GM21390 (cell line): ENCODE data around the gene LGR5.
A peak's percentile ranks its signal among the peaks of the same experiment; 100 is the strongest.
"Not testable (repeated sequence)": the region's sequence is repeated elsewhere in the genome, so short reads cannot be mapped to it uniquely, and the experiment has no call there.

Experiments used
- ATAC-seq: cut with Tn5 transposase; IDR thresholded peaks from one replicate; pipeline ENCODE4 v1.9.1; 2021; ENCODE audit not compliant: unreplicated experiment

Gene LGR5

DNA sequence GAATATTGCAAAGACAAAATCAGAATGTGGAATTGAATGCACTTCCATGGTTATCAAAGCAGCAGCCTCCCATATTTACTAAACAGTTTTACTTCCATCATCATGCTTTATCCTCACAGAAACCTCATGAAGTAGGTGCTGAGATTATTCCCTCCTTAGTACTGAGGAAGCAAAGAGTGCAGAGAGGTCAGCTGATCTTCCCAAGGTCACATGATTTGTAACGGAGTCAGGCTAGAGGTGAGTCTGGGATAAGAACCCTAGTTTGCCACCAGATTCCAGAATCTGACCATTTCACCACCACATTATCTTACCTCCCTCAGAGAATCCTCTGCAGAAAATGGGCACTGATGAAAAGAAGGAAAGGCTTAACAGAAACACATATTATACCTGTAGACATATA is 102.0 kb downstream of the LGR5 start:
- ATAC-seq, result no peak

DNA sequence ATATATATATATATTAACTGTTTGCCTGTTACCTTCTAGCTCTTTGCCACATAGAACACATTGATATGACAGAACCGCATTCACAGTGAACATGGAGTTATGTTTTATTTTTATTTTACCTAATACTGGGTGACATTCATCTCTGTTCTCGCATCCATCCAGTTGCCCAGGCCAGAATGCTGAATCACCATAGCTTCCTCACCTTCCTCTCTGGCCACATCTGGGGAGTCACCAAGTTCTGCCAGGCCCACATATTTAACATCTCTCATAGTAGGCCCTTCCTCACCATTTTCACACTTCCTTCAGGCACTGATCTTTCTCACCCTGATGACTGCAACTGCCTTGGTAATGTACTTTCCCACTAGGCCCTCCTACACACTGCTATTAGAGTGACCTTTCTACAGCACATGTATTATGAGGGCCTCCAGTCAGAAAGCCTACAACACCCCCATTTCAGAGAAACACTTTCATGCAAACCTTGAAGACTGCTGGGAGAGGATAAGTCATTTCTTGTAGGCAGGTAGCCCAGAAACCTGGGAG is 106.8 kb downstream of the LGR5 start:
- peak; percentile 46 for ATAC-seq

DNA sequence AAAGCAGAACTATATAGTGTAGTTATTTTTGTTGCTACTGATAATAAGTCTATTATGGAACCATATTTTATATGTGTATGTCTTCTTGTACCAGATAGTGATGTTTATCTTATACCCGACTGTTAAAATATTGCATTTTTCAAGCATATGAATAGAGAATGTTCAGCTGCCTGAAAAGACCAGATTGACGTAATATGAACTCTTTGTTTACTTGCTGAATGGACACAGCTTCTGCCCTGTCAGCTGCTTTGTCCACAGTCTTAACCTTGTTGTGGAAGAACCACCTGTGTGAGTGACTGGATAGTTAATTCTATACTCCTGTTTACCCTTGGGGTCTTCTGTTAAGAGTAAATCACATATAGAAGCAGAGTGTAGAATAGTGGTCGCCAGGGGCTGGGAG is 109.3 kb downstream of the LGR5 start:
- ATAC-seq, result no peak

- no peak for ATAC-seq
Measured at GRCh38 chr12:71551529-71551928, 111.9 kb downstream of the LGR5 start.

- no peak for ATAC-seq
Measured at GRCh38 chr12:71552728-71553501, 113.3 kb downstream of the LGR5 start.

GRCh38 chr12:71555191-71555590 is 115.6 kb downstream of the LGR5 start:
- no peak for ATAC-seq

- ATAC-seq, result not testable (repeated sequence)
Measured at GRCh38 chr12:71555789-71556188, 116.2 kb downstream of the LGR5 start.

DNA sequence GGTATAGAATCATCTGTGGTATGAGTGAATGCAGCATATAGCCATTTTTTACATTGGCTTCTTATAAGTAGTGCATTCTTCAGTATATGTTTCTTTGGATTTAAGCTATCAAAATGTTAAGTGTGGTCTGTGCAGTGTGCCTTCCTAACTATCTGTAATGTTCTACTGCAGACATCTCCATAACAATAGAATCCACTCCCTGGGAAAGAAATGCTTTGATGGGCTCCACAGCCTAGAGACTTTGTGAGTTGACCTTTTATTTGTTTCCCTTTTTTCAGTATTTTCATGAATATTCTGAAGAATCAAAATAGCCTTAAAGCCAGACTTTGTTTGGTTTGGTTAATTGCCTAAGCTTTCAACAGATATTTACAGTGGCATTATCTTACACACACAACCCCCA is 116.8 kb downstream of the LGR5 start:
- no peak for ATAC-seq

DNA sequence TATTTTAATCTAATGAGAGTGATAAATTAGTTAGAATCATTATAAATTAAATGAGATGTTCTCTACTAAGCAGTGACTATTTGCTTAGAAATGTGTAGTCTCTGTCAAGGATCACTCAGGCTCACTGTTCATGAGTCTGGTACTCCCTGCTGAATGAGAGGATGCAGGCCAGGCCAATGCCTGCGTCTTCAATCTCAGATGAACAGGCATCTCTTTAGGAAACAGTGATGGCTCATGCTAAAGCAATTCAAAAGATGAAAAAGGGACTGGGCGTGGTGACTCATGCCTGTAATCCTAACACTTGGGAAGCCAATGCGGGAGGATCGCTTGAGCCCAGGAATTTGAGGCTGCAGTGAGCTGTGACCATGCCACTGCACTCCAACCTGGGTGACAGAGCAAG is 117.3 kb downstream of the LGR5 start:
- no peak for ATAC-seq

- no peak for ATAC-seq
Measured at GRCh38 chr12:71558445-71558844, 118.8 kb downstream of the LGR5 start.

DNA sequence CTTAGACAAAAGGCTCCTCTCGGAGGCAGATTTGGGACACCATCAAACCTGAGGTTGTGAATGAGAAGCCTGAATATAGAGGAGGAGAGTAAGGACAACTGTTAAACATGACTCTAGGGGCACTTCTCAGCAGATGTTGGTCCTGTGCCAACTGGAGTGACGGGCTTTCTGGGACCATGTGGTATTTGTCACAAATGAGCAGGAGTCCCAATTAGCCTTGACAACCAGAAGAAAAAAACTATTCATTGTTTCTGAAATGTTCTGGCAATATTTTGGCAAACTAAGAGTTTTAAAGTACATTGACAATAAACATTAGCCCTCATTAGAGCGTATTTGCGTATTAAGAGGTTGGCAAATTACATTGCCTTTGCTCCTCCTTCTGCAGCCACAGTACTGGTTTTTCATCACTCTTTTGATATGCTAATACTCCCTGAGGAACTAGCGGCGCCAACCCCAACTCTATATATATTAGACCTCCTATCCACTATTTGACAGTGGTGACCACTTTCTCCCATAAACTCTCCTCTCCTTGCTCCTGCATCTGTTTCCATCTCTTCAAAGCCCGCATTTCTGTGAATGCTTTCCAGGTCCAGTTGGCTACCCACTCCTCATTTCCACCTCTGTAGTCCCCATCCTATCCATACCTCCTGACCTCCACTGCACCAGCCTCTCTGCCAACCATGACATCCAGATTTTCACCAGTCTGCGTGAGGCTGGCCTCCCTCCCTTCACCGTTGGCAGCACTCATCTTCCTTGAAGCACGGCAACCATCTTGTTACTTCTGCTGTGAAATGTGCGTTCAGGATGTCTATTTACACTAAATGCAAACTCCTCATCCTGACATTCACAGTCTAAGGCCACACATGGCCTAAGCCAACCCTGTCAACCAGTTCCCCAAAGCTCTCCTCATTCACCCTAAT is 123.3 kb downstream of the LGR5 start:
- ATAC-seq, result no peak

DNA sequence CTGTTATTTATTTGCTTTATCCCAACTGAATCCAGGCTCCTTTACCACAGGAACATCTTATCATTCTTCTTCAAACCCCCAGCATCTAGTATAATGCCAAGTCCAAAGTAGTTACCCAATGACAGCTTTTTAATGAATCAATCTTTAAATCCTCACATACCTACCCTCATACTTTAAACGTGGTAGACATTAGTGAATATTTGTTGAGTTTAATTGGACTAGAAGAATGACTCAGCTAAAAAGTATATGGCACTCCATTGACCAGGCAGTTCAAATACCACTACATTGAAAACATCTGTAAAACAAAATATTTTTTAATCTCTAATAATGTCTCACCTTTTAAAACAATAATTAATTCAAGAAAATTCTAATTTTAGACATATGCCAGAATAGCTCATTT is 125.9 kb downstream of the LGR5 start:
- no peak for ATAC-seq

DNA sequence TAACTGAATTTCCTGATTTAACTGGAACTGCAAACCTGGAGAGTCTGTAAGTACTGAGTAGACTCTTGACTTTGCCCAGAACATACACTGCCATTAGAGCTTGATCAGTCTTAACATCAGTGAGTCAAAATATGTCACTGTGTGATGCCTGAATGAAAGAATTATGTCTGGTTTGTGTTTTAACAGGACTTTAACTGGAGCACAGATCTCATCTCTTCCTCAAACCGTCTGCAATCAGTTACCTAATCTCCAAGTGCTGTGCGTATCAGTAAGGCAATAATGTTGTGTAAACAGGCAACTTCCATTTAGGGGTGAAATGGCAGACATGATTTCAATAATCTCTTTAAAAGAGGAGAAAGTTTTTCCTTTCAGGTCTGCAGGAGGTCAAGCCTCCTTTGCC is 127.1 kb downstream of the LGR5 start:
- ATAC-seq, result no peak

DNA sequence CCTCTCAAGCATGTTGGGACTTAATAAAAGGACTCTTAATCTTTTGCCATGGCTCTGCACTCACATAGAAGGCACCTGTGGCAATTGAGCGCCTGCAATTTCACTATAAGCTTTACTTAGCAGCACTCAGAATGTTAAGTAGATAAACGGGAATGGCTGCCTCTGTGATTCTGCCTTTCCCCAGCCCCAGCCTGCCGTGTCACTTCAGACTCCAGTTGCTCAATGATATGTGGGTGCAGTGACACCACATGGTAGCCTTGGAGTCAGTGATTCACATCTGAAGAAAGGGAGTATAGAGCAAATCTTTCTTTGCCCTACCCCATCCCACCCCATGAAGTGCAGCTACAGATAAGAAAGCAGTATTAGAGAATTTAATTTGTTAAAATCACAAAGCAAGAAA is 127.9 kb downstream of the LGR5 start:
- ATAC-seq, result no peak

- ATAC-seq, result not testable (repeated sequence)
Measured at GRCh38 chr12:71569885-71570284, 130.3 kb downstream of the LGR5 start.

DNA sequence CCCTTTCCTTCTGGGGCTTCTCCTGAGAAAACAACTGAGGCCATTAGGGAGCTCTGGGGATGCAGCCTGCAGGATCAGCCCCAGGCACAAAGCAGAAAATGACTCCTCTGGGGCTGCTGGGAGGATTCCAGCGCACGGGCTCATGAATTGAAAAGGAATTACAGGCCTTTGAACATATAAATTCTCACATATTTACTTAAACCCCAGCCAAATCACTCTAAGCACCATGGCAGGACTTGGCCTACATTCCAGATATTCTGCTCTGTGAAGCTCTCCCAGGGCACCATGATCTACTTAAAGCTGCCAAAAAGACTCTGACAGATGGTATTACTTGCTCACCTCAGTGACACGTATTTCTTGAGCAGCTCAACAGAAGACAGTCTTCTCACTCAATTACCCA is 136.9 kb downstream of the LGR5 start:
- ATAC-seq, result no peak

DNA sequence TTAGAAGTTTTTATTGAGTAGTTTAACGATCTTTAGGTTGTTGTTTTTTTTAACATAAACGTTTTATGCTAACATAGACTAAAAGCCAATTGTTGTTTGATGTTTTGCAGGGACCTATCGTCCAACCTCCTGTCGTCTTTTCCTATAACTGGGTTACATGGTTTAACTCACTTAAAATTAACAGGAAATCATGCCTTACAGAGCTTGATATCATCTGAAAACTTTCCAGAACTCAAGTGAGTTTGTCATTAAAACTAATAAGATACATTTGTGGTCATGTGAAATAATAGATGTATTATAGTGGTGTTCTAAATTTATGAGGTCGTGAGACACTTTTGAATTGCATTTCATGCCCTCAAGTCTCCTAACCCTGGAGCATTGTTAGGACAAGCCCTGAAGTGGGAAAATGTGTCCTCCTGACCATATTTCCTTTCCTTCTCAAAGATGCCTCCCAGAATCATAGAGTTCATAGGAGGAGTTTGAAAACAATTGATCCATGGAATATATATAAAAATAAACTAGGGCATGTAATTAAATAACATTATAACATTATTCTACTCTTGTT is 139.2 kb downstream of the LGR5 start:
- no peak for ATAC-seq

GRCh38 chr12:71581206-71581605 is 141.6 kb downstream of the LGR5 start:
- no peak for ATAC-seq

DNA sequence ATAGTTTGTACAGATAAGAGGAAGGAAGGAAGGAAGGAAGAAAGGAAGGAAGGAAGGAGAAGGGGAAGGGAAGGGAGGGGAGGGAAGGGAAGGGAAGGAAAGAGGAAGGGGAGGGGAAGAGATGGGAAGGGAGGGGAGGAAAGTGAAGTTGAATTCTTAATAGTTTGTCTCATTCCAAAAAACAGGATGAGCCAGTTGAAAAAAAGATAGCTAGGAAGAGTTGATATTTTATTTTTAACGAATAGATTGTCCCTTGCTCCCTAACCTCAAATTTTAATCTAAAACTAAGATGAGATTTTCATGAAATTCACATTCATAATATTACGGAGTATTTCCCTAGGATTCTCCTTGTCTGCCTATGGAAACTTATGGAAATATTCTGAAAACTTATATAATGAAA is 143.3 kb downstream of the LGR5 start:
- ATAC-seq, result no peak

DNA sequence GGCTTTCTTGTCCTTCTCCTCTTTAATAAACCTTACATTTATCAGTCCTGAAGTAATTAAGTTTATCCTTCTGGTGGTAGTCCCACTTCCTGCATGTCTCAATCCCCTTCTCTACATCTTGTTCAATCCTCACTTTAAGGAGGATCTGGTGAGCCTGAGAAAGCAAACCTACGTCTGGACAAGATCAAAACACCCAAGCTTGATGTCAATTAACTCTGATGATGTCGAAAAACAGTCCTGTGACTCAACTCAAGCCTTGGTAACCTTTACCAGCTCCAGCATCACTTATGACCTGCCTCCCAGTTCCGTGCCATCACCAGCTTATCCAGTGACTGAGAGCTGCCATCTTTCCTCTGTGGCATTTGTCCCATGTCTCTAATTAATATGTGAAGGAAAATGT is 144.8 kb downstream of the LGR5 start:
- ATAC-seq, result no peak

GRCh38 chr12:71585218-71585617 is 145.6 kb downstream of the LGR5 start:
- ATAC-seq, result no peak

DNA sequence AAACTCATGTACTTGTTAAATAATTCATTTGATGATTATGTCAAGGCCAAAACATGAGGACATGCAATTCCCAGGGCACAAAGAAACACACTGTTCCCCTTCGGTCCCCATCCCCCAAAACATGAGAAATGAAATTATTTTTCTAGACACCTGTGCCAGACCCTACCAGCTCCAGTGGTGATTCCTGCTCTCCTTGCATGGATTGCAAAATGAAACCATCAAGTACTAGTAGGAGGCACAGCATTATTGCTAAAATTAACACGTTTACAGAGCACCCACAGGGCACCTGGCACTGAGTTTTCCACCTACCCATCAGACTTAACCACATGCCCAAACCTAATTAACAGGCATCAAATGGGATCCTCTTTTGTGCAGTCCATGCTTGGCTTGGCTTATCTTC is 147.4 kb downstream of the LGR5 start:
- no peak for ATAC-seq
